BJ (cell line): ENCODE results near the gene EPB41L1. TPM values are rescaled to one million over a fixed set of nuclear protein-coding genes. Genes with fewer than 3 reads are reported as not detected.

Source experiments
- CTCF ChIA-PET: fragments of 350-600 bp; formaldehyde crosslinking; extraction: SDS; loops from one replicate; lab custom pipeline; 2021; ENCODE audit warnings: antibody characterized with exemption, inconsistent platforms; lab: Yijun Ruan, JAX
- POLR2A ChIA-PET: fragments of 300-600 bp; sonication (Branson Sonifier 250); formaldehyde crosslinking; extraction: SDS; loops from one replicate; lab custom pipeline; 2021; ENCODE audit warnings: antibody characterized with exemption; lab: Charles Lee
- DNase-seq: peaks from one replicate; pipeline ENCODE4 v3.0.0-alpha.2; 2011; ENCODE audit warnings: low read depth
- H3K27me3 ChIP-seq: 2 replicates; pipeline ENCODE4 v1.6.0; 2011; ENCODE audit warnings: low read length; ENCODE audit not compliant: control insufficient read depth, insufficient read depth
- H3K36me3 ChIP-seq: 2 replicates; pipeline ENCODE4 v1.5.1; 2011; ENCODE audit warnings: low read length; ENCODE audit not compliant: control insufficient read depth, insufficient read depth
- H3K4me3 ChIP-seq: 2 replicates; pipeline ENCODE4 v1.5.1; 2011; ENCODE audit warnings: low read depth, mild to moderate bottlenecking, control low read depth, low read length
- CTCF ChIP-seq: IDR thresholded peaks from 2 replicates; pipeline ENCODE4 v1.5.1; 2011; ENCODE audit warnings: low read depth, mild to moderate bottlenecking, control low read depth, inconsistent platforms, low read length, moderate library complexity; ENCODE audit not compliant: insufficient read depth
- polyA plus RNA-seq: library from polyadenylated mRNA; depleted of rRNA; stranded (reverse); fragments of >200 nt; gene quantifications from 2 replicates; pipeline ENCODE4 v1.2.3, GENCODE V29; 2011

The EPB41L1 gene
- polyA plus RNA-seq, 1 experiment: 20.2 TPM

GRCh38 chr20:36193977-36194712, 39.6 kb downstream of the EPB41L1 start:
- CTCF ChIA-PET: interaction anchor here (1.6 to 4.0 kb wide), 3 partner anchors 9 to 38 kb away, joined by 7 to 32 read pairs (median 12); no protein-coding TSS in a partner anchor
- POLR2A ChIA-PET: no interaction called here
- no peak for TF ChIP-seq CTCF

GRCh38 chr20:36196676-36197075, 42.1 kb downstream of the EPB41L1 start:
- no peak overlapping the region for H3K4me3 ChIP-seq
- 0 out of 2 replicates have a peak, but pooled peaks cover 1% of the 10 kb centered on the region for H3K36me3 ChIP-seq
- POLR2A ChIA-PET: no interaction called here
- CTCF ChIA-PET: interaction anchor here (1.3 to 8.1 kb wide), 3 partner anchors 13 to 202 kb away, joined by 3 to 84 read pairs (median 34); no protein-coding TSS in a partner anchor
- no peak for DNase-seq
- no peaks in the 10 kb centered on the region for H3K27me3 ChIP-seq
- no peak for TF ChIP-seq CTCF

More at GRCh38 chr20:36193977-36194712, 39.6 kb downstream of the EPB41L1 start:
- Histone ChIP-seq H3K36me3 (0 out of 2 replicates have a peak, but pooled peaks cover 1% of the 10 kb centered on the region), H3K27me3 (no peaks in the 10 kb centered on the region), H3K4me3 (no peak overlapping the region)
- no peak for DNase-seq

GRCh38 chr20:36197271-36197670, 42.7 kb downstream of the EPB41L1 start:
- POLR2A ChIA-PET: no interaction called here
- CTCF ChIA-PET: interaction anchor here (1.3 to 8.1 kb wide), 3 partner anchors 12 to 203 kb away, joined by 3 to 84 read pairs (median 34); no protein-coding TSS in a partner anchor
- no peak for DNase-seq
- TF ChIP-seq CTCF: no peak
- Histone ChIP-seq H3K36me3 (0 out of 2 replicates have a peak, but pooled peaks cover 1% of the 10 kb centered on the region), H3K27me3 (no peaks in the 10 kb centered on the region), H3K4me3 (no peak overlapping the region)

- peak; percentile 97 for TF ChIP-seq CTCF
- ChIA-PET CTCF (interaction anchor here (0.6 to 8.1 kb wide), 32 partner anchors 10 to 266 kb away, joined by 3 to 84 read pairs (median 4); partner anchors contain the start of genes AAR2 and SCAND1), POLR2A (interaction anchor here (0.5 kb wide), 1 partner anchor 918 kb away, joined by 5 read pairs; no protein-coding TSS in a partner anchor)
- Histone ChIP-seq H3K4me3 (no peak overlapping the region), H3K36me3 (no peaks in the 10 kb centered on the region), H3K27me3 (no peaks in the 10 kb centered on the region)
- DNase-seq: peak; percentile 14
Measured at GRCh38 chr20:36199345-36200257, 45.1 kb downstream of the EPB41L1 start.
